NCI-H2171 (cell line): Measurements from ENCODE around the gene STIM1.
"Not testable (repeated sequence)": the region's sequence is repeated elsewhere in the genome, so short reads cannot be mapped to it uniquely, and the experiment has no call there.

ENCODE experiments used
- DNase-seq: peaks from one replicate; lab custom pipeline; 2025; lab: John Stamatoyannopoulos, UW

STIM1 gene

DNA sequence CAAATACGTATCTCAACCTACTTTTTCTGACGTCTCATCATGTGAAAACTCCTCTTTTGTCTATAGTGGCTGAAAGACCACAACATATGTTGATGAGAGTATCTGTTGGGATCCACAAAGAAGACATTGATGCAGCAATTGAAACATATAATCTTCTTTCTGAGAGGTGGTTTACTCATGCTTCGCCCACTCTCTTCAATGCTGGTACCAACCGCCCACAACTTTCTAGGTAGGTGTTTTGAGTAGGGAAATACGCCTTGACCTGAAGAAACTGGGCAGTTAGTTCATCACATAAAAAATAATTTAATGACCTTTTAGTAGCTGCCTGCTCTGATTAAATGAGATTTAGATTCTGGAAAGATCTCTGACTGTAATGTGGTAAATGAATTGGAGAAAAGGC lies 256.4 kb downstream of the STIM1 start:
- DNase-seq, result no peak

DNA sequence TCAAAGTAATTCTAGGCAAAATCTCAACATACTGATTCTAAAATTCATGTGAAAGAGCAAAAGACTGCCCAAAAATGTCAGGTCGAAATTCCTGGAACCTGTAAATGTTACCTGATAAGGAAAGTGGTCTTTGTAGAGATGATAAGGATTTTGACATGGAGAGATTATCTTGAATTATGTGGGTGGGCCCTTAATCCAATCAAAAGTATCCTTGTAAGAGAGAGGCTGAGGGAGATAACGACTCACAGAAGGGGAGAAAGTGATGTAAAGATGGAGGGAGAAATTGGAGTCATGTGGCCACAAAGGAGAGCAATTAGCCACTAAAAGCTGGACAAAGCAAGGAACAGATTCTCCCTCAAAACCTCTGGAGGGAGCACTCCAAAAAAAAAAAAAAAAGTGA lies 259.7 kb downstream of the STIM1 start:
- no peak for DNase-seq

DNA sequence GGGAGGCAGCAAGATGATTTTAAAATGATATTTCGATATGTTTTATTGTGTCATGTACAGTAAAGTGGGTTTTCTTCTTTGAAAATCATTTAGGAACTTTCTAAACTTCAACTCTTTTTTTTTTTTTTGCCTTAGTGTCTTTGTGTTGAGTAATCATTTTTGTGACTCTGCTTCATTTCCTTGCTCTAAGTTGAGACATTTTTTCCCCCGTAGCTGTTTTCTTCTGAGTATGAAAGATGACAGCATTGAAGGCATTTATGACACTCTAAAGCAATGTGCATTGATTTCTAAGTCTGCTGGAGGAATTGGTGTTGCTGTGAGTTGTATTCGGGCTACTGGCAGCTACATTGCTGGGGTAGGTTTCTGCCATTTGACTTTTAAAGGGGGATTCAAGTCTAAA lies 262.6 kb downstream of the STIM1 start:
- DNase-seq, result no peak

DNA sequence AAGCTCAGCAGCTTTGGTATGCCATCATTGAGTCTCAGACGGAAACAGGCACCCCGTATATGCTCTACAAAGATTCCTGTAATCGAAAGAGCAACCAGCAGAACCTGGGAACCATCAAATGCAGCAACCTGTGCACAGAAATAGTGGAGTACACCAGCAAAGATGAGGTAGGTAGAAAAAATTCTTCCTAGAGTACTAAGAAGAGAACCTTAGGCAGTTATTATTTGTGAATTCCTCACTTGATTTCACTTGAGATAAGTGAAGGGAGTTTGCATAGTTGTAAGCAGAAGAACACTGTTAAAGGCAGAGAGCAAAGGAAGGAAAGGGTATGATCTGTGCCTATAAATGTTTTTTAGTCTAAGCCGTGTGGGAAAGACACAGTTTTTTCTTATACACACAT lies 267.8 kb downstream of the STIM1 start:
- DNase-seq, result no peak

DNA sequence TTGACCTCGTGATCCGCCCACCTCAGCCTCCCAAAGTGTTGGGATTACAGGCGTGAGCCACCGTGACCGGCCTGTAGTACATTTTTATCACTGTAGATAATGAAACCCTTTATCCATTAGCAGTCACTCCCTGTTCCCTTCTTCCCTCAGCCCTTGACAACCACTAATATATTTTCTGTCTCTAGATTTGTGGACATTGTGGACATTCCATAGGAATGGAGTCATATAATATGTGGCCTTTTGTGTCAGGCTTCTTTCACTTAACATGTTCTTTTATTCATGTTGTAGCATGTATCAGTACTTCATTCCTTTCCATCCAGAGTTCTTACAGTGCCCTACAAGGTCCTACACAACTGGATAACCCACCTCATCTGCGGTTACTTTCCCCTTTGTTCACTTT lies 269.7 kb downstream of the STIM1 start:
- no peak for DNase-seq

DNA sequence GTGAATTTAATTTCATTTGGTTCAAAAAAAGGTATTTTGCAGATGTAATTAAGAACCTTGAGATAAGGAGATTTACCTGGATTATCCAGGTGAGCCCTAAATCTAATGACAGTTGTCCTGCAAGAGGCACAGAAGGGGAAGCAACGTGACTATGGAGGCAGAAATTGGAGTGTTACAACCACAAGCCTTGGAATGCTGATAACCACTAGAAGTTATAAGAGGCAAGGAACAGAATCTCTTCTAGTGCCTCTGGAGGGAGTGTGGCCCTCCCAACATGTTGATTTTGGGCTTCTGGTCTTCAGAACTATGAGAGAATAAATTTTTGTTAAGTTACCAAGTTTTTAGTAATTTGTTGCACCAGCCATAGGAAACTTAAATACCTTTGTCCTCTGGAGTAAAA lies 271.9 kb downstream of the STIM1 start:
- no peak for DNase-seq

DNA sequence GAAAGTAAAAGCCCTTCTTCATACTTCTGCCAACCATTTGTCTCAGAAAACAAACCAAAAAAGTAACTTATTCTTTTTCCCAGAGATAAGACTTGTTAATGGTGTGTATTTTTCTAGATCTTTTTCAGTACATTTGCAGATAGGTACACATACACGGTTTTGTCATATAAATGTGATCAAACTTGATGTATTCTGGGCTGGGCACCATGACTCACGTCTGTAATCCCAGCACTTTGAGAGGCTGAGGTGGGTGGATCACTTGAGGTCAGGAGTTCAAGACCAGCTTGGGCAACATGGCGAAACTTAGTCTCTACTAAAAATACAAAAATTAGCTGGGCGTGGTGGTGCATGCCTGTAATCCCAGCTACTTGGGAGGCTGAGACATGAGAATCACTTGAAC lies 274.8 kb downstream of the STIM1 start:
- DNase-seq, result not testable (repeated sequence)

DNA sequence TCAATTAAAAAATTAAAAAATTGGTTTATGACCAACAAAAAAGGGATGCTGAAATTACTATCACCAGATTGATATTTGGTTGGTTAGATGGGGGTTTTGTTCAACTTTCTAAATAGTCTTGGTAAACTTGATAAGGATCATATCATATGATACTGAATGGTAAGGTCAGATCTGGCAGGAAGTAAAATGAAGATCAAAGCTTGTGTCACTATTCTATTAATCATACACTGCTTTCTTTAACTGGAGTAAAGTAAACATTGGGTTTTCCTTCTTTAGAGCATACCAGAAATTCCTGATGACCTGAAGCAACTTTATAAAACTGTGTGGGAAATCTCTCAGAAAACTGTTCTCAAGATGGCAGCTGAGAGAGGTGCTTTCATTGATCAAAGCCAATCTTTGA lies 279.3 kb downstream of the STIM1 start:
- no peak for DNase-seq

DNA sequence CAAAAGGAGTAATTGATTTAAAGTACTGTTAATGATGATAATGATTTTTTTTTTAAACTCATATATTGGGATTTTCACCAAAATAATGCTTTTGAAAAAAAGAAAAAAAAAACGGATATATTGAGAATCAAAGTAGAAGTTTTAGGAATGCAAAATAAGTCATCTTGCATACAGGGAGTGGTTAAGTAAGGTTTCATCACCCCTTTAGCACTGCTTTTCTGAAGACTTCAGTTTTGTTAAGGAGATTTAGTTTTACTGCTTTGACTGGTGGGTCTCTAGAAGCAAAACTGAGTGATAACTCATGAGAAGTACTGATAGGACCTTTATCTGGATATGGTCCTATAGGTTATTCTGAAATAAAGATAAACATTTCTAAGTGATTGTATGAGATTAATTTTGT lies 283.0 kb downstream of the STIM1 start:
- DNase-seq, result no peak

DNA sequence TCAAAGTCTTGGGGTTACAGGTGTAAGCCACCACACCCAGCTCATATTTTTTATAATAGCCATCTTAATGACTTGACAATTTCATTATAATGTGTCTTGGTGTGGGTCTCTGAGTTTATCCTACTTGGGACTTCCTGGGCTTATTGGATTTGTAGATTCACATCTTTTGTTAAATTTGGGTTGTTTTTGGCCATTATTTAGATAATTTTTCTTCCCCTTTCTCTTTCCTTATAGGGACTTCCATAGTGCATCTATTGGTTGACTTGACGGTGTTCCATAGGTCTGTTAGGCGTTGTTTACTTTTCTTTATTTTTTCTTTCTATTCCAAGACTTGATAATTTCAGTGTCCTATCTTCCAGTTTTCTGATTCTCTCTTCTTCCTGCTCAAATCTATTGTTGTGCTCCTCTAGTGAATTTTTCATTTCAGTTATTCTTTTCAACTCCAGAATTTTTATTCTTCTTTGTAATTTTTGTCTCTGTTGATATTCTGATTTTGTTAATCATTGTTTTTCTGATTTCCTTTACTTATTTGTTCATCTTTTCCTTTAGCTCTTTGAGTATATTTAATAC lies 284.7 kb downstream of the STIM1 start:
- no peak for DNase-seq
